ELF-1 (cell line): ENCODE measurements around the gene DNER.
"Not testable (repeated sequence)": the region's sequence is repeated elsewhere in the genome, so short reads cannot be mapped to it uniquely, and the experiment has no call there.

Experiments used
- DNase-seq: peaks from one replicate; pipeline ENCODE4 v3.0.0-alpha.2; 2016; ENCODE audit warnings: low read depth, low spot score

The DNER gene

GRCh38 chr2:229571243-229571642, 143.1 kb downstream of the DNER start:
- no peak for DNase-seq

GRCh38 chr2:229566370-229566769, 148.0 kb downstream of the DNER start:
- no peak for DNase-seq

- DNase-seq, result no peak
These were observed 150.0 kb downstream of the DNER start for GRCh38 chr2:229564300-229564907.

GRCh38 chr2:229563388-229563787, 151.0 kb downstream of the DNER start:
- DNase-seq, result no peak

GRCh38 chr2:229562472-229563127, 151.8 kb downstream of the DNER start:
- DNase-seq, result no peak

- DNase-seq, result no peak
These were observed 154.4 kb downstream of the DNER start for GRCh38 chr2:229559986-229560385.

- no peak for DNase-seq
These were observed 161.3 kb downstream of the DNER start for GRCh38 chr2:229553091-229553490.

- DNase-seq, result peak; percentile 12
These were observed 171.0 kb downstream of the DNER start for GRCh38 chr2:229543176-229543873.

GRCh38 chr2:229539628-229540027, 174.7 kb downstream of the DNER start:
- no peak for DNase-seq

- DNase-seq, result no peak
These were observed 182.8 kb downstream of the DNER start for GRCh38 chr2:229531594-229531993.

GRCh38 chr2:229530434-229530833, 183.9 kb downstream of the DNER start:
- DNase-seq, result no peak

- DNase-seq, result no peak
These were observed 185.5 kb downstream of the DNER start for GRCh38 chr2:229528846-229529245.

- no peak for DNase-seq
These were observed 187.4 kb downstream of the DNER start for GRCh38 chr2:229526951-229527350.

- DNase-seq, result no peak
These were observed 189.6 kb downstream of the DNER start for GRCh38 chr2:229524799-229525198.

GRCh38 chr2:229523663-229524062, 190.7 kb downstream of the DNER start:
- DNase-seq, result no peak

- no peak for DNase-seq
These were observed 192.8 kb downstream of the DNER start for GRCh38 chr2:229521576-229521975.

- no peak for DNase-seq
These were observed 193.7 kb downstream of the DNER start for GRCh38 chr2:229520691-229521096.

- no peak for DNase-seq
These were observed 194.5 kb downstream of the DNER start for GRCh38 chr2:229519655-229520430.

GRCh38 chr2:229514273-229514895, 200.0 kb downstream of the DNER start:
- DNase-seq, result no peak

GRCh38 chr2:229511524-229511923, 202.8 kb downstream of the DNER start:
- DNase-seq, result no peak

- not testable (repeated sequence) for DNase-seq
These were observed 207.7 kb downstream of the DNER start for GRCh38 chr2:229506699-229507098.
